Measurements from ENCODE around the gene METTL15. TPM values are rescaled to one million over a fixed set of nuclear protein-coding genes. Genes with fewer than 3 reads are reported as not detected.

The METTL15 gene
- polyA plus RNA-seq, 1 donor (not counting 4 experiments of a cell fraction or from before 2014, with no cell fraction given), result 10.0 TPM

- H3K4me2 ChIP-seq (ENCODE audit: control insufficient read depth, extremely low read depth, insufficient read depth, low read depth, low read length), result peak overlapping the region; percentile 96
- H3K9ac ChIP-seq (ENCODE audit: control insufficient read depth, extremely low read depth, insufficient read depth, low read length), result no peak overlapping the region
- H3K9me3 ChIP-seq (ENCODE audit: control insufficient read depth, low read depth, low read length), result no peaks in the 10 kb centered on the region
- peaks cover 24% of the 10 kb centered on the region for H3K4me1 ChIP-seq (ENCODE audit: control insufficient read depth, extremely low read depth, insufficient read depth, low read length)
- no peaks in the 10 kb centered on the region for H3K9me1 ChIP-seq (ENCODE audit: control insufficient read depth, extremely low read depth, insufficient read depth, low read length)
- no peak overlapping the region for H2AFZ ChIP-seq (ENCODE audit: control insufficient read depth, low read length)
- H3K27me3 ChIP-seq (ENCODE audit: control insufficient read depth, extremely low read depth, insufficient read depth, low read length), result no peaks in the 10 kb centered on the region
- peak overlapping the region in 2 of 3 experiments; percentile 7 to 26 for H3K4me3 ChIP-seq (ENCODE audit: control insufficient read depth in 2 of 3, extremely low read depth in 1 of 3, insufficient read depth in 2 of 3, low read depth in 1 of 3, low read length in 3 of 3)
- peaks cover 63% of the 10 kb centered on the region for H3K79me2 ChIP-seq (ENCODE audit: control insufficient read depth, insufficient read depth, low read length)
- H4K20me1 ChIP-seq (ENCODE audit: control insufficient read depth, extremely low read depth, insufficient read depth, low read length), result no peaks in the 10 kb centered on the region
- dilution Hi-C loops (cut with MboI; ENCODE audit: extremely low pct_ligation_motif_present, low sequenced_read_pairs), result no loop called here
- no peak for FAIRE-seq
- no peak for TF ChIP-seq EZH2 (IDR thresholded peaks at IDR 0.05; ENCODE audit: low read length)
- no peak for TF ChIP-seq CTCF (optimal IDR thresholded peaks at IDR 0.05 in 1 of 3, IDR thresholded peaks at IDR 0.05 in 1 of 3, conservative IDR thresholded peaks at IDR 0.05 in 1 of 3; ENCODE audit: extremely low read depth in 1 of 3, insufficient read depth in 2 of 3, low read length in 3 of 3)
- no peak for DNase-seq (ENCODE audit: low read depth, low spot score)
- no peaks in the 10 kb centered on the region for H3K36me3 ChIP-seq (ENCODE audit: control insufficient read depth in 2 of 2, extremely low read depth in 1 of 2, insufficient read depth in 2 of 2, low read length in 2 of 2)
- H3K27ac ChIP-seq (ENCODE audit: control insufficient read depth, insufficient read depth, low read length), result no peak overlapping the region
Measured at GRCh38 chr11:28105869-28106268, 2.3 kb upstream of the METTL15 start.

- H3K4me1 ChIP-seq (ENCODE audit: control insufficient read depth, extremely low read depth, insufficient read depth, low read length), result peaks cover 24% of the 10 kb centered on the region
- DNase-seq (ENCODE audit: low read depth, low spot score), result no peak
- peaks cover 64% of the 10 kb centered on the region for H3K79me2 ChIP-seq (ENCODE audit: control insufficient read depth, insufficient read depth, low read length)
- no peaks in the 10 kb centered on the region for H3K27me3 ChIP-seq (ENCODE audit: control insufficient read depth, extremely low read depth, insufficient read depth, low read length)
- peak overlapping the region in 2 of 3 experiments; percentile 64 to 91 for H3K4me3 ChIP-seq (ENCODE audit: control insufficient read depth in 2 of 3, extremely low read depth in 1 of 3, insufficient read depth in 2 of 3, low read depth in 1 of 3, low read length in 3 of 3)
- H4K20me1 ChIP-seq (ENCODE audit: control insufficient read depth, extremely low read depth, insufficient read depth, low read length), result no peaks in the 10 kb centered on the region
- H3K9ac ChIP-seq (ENCODE audit: control insufficient read depth, extremely low read depth, insufficient read depth, low read length), result peak overlapping the region; percentile 91
- H3K9me3 ChIP-seq (ENCODE audit: control insufficient read depth, low read depth, low read length), result no peaks in the 10 kb centered on the region
- dilution Hi-C loops (cut with MboI; ENCODE audit: extremely low pct_ligation_motif_present, low sequenced_read_pairs), result no loop called here
- no peaks in the 10 kb centered on the region for H3K9me1 ChIP-seq (ENCODE audit: control insufficient read depth, extremely low read depth, insufficient read depth, low read length)
- peak overlapping the region; percentile 91 for H3K27ac ChIP-seq (ENCODE audit: control insufficient read depth, insufficient read depth, low read length)
- FAIRE-seq, result no peak
- H3K4me2 ChIP-seq (ENCODE audit: control insufficient read depth, extremely low read depth, insufficient read depth, low read depth, low read length), result peak overlapping the region; percentile 96
- no peak overlapping the region for H2AFZ ChIP-seq (ENCODE audit: control insufficient read depth, low read length)
- TF ChIP-seq CTCF (optimal IDR thresholded peaks at IDR 0.05 in 1 of 3, IDR thresholded peaks at IDR 0.05 in 1 of 3, conservative IDR thresholded peaks at IDR 0.05 in 1 of 3; ENCODE audit: extremely low read depth in 1 of 3, insufficient read depth in 2 of 3, low read length in 3 of 3) (no peak), EZH2 (IDR thresholded peaks at IDR 0.05; ENCODE audit: low read length) (no peak)
- no peaks in the 10 kb centered on the region for H3K36me3 ChIP-seq (ENCODE audit: control insufficient read depth in 2 of 2, extremely low read depth in 1 of 2, insufficient read depth in 2 of 2, low read length in 2 of 2)
Measured at GRCh38 chr11:28106353-28107043, 1.7 kb upstream of the METTL15 start.

Data from keratinocyte (primary cell).